ENCODE data around the gene ZBTB34.

- no peak for TF ChIP-seq CTCF (IDR thresholded peaks at IDR 0.05)
- no peak for TF ChIP-seq POLR2A (IDR thresholded peaks at IDR 0.05)
Measured at GRCh38 chr9:126886034-126886822, 25.8 kb downstream of the ZBTB34 start.
